ENCODE data around the gene SLC2A13.
"Not testable (repeated sequence)": the region's sequence is repeated elsewhere in the genome, so short reads cannot be mapped to it uniquely, and the experiment has no call there.

The SLC2A13 gene

GRCh38 chr12:40034156-40034555 is 71.7 kb downstream of the SLC2A13 start:
- DNase-seq = no peak

- no peak for DNase-seq
These were observed 72.6 kb downstream of the SLC2A13 start for GRCh38 chr12:40033242-40033630.

GRCh38 chr12:40032433-40033241 is 73.2 kb downstream of the SLC2A13 start:
- DNase-seq = no peak

GRCh38 chr12:40031965-40032364 is 73.9 kb downstream of the SLC2A13 start:
- DNase-seq = no peak

- DNase-seq = not testable (repeated sequence)
These were observed 74.9 kb downstream of the SLC2A13 start for GRCh38 chr12:40030970-40031369.

GRCh38 chr12:40028296-40028695 is 77.6 kb downstream of the SLC2A13 start:
- DNase-seq = no peak

- no peak for DNase-seq
These were observed 83.0 kb downstream of the SLC2A13 start for GRCh38 chr12:40022850-40023249.

- no peak for DNase-seq
These were observed 85.6 kb downstream of the SLC2A13 start for GRCh38 chr12:40020261-40020691.

- no peak for DNase-seq
These were observed 88.4 kb downstream of the SLC2A13 start for GRCh38 chr12:40017488-40017887.

GRCh38 chr12:40016980-40017379 is 88.9 kb downstream of the SLC2A13 start:
- DNase-seq = no peak

- DNase-seq = no peak
These were observed 90.0 kb downstream of the SLC2A13 start for GRCh38 chr12:40015881-40016280.

GRCh38 chr12:40015345-40015744 is 90.5 kb downstream of the SLC2A13 start:
- DNase-seq = no peak

GRCh38 chr12:40013847-40014246 is 92.0 kb downstream of the SLC2A13 start:
- no peak for DNase-seq

GRCh38 chr12:40013292-40013691 is 92.6 kb downstream of the SLC2A13 start:
- no peak for DNase-seq

- no peak for DNase-seq
These were observed 93.2 kb downstream of the SLC2A13 start for GRCh38 chr12:40012711-40013110.

GRCh38 chr12:40011775-40012129 is 94.1 kb downstream of the SLC2A13 start:
- no peak for DNase-seq

GRCh38 chr12:40010899-40011774 is 94.7 kb downstream of the SLC2A13 start:
- no peak for DNase-seq

GRCh38 chr12:40002178-40003169 is 103.4 kb downstream of the SLC2A13 start:
- no peak for DNase-seq

- no peak for DNase-seq
These were observed 104.5 kb downstream of the SLC2A13 start for GRCh38 chr12:40001406-40001805.

GRCh38 chr12:40000884-40001283 is 105.0 kb downstream of the SLC2A13 start:
- DNase-seq = no peak

- no peak for DNase-seq
These were observed 112.6 kb downstream of the SLC2A13 start for GRCh38 chr12:39993268-39993667.
